ENCODE results near the gene PTPA.
"Not testable (repeated sequence)": the region's sequence is repeated elsewhere in the genome, so short reads cannot be mapped to it uniquely, and the experiment has no call there.

PTPA gene

GRCh38 chr9:129109952-129110739 lies 1.1 kb upstream of the PTPA start:
- no peak for DNase-seq

DNA sequence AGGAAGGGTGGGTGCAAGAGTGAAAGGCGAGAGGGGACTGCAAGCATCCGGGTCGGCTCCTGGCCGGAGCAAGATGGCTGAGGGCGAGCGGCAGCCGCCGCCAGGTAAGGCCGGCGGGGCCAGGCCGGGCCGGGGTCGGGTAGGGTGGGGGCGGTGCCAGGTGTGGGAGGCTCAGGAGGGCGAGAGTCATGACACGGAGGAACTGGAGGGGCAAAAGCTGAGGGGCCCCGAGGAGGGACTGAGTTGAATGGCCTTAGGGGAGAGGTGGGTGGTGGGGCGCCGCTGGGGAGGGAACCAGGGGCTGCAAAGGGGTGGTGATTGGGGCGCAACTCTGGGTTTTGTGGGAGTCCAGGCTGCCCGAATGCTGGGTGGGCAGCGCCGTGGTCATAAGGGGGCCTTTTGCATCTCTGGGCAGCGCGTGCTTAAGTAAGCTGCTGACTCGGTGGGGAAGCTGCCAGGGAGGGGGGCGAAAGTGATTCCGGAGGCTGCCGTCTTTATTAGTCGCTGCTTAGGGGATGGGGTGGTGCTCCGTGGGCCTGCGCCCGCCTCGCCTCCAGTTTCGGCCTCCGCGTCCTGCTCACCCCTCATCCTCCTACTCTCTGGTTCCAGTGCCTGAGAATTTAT lies 425 bp downstream of the PTPA start:
- DNase-seq: no peak

DNA sequence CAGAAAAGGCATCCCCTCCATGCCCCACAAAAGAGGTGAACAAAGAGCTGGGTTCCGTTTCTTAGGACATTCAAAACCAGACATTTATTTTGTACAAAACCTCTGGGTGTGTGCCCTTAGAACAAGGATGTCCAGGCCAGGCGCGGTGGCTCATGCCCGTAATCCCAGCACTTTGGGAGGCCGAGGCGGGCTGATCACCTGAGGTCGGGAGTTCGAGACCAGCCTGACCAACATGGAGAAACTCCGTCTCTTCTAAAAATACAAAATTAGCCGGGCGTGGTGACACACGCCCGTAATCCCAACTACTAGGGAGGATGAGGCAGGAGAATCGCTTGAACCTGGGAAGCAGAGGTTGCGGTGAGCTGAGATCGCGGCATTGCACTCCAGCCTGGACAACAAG lies 1.3 kb downstream of the PTPA start:
- not testable (repeated sequence) for DNase-seq

DNA sequence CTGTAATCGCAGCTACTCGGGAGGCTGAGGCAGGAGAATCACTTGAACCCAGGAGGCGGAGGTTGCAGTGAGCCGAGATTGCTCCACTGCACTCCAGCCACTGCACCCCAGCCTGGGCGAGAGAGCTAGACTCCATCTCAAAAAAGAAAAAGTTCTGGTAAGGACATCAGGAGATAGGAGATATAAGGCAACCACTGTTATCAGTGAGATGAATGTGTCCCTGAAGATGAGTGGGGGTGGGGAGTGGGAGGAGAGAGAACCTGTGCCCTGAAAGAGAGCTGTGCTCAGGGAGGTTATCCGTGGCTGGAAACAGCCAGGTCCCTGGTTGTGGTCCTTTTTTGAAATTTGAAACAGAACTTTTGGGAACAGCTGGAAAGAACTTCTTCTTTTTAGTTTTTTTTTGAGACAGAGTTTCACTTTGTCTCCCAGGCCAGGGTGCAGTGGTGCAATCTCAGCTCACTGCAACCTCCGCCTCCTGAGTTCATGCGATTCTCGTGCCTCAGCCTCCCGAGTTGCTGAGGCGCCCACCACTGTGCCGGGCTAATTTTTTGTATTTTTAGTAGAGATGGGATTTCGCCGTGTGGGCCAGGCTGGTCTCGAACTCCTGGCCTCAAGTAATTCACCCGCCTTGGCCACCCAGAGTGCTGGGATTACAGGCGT lies 2.6 kb downstream of the PTPA start:
- DNase-seq: no peak

- no peak for DNase-seq
Measured at GRCh38 chr9:129118799-129119198, 7.6 kb downstream of the PTPA start.

- DNase-seq: no peak
Measured at GRCh38 chr9:129121483-129121882, 10.3 kb downstream of the PTPA start.

DNA sequence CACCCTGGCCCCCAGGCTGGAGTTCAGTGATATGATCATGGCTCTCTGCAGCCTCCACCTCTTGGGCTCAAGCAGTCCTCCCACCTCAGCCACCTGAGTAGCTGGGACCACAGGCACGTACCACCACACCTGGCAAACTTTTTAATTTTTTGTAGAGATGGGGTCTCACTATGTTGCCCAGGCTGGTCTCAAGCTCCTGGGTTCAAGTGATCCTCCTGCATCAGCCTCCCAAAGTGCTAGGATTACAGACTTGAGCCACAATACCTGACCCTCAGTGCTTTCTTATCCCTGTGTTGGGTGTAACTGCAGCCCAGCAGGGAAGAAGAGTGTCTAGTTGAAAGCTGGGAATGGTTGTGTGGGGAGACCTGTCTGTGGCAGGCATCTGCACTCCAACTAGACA lies 10.9 kb downstream of the PTPA start:
- no peak for DNase-seq

- not testable (repeated sequence) for DNase-seq
Measured at GRCh38 chr9:129122976-129123375, 11.8 kb downstream of the PTPA start.

GRCh38 chr9:129124506-129125069 lies 13.4 kb downstream of the PTPA start:
- DNase-seq: no peak

DNA sequence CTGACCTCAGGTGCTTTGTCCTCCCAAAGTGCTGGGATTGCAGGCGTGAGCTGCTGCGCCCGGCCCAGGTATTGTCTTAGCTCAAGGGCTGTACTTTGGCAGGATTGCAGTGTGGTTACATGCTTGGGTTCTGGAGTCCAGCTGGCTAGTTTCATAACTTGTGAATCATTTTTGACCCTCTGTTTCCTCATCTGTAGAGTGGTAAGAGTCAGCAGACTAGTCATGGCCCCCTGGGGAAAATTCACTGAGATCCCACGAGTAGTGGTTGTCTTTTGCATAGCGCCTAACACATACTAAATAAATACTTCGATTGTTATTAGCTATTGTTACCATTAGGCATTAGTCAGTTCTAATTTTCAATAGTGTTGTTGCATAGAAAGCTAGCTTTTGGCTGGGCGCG lies 14.3 kb downstream of the PTPA start:
- DNase-seq: no peak

GRCh38 chr9:129126749-129127618 lies 15.8 kb downstream of the PTPA start:
- DNase-seq: no peak

- no peak for DNase-seq
Measured at GRCh38 chr9:129128689-129129088, 17.5 kb downstream of the PTPA start.

- DNase-seq: not testable (repeated sequence)
Measured at GRCh38 chr9:129130271-129130670, 19.1 kb downstream of the PTPA start.

DNA sequence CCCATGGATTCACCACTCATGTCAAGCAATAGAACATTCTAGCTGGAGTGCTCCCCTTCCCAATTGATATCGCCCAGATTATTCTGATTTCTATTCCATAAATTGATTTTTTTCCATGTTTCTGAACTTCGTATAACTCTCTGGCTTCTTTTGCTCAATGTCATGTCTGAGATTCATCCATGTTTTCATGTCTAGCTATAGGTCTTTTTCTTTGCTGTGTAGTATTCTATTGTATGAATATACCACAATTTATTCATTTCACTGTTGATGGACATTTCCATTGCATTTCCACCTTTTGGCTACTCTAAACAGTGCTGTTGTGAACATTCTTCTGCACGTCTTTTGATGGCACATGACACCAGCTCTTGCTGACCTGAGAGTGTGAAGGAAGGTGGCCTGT lies 19.6 kb downstream of the PTPA start:
- DNase-seq: no peak

DNA sequence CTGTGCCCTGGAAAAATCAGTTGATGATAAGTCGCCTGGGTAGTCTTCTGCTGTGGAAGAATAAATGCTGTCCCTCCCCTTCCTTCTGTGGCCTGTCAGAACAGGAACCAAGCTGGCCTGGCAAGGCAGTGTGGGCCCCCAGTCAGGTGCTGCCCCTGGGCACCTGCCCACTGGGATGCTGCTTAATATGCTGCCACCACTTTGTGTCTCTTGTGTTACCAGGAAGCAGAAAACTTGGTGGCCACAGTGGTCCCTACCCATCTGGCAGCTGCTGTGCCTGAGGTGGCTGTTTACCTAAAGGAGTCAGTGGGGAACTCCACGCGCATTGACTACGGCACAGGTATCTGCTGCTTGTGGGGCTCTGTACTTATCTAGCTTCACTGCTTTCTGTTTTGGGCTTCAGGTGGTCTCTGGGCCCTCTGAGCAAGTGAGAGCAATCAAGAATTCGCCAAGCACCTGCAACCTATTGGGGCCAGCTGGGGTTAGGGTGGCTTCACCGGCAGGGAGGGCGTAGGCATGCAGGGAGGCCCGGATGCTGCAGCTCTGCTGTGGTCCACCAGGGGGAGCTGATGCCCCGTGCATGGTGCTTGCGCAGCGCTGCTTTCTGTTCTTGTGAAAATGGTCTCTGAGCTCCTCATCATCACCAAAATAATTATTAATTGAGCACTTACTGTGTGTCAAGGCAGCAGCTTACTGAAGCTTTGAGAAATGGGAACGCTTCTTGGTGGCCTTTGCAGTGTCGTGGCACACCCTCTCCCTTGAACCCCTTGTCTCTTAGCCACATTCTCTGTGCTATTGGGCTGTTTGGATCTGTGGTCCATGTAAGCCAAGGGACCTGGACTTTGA lies 20.3 kb downstream of the PTPA start:
- DNase-seq: no peak

DNA sequence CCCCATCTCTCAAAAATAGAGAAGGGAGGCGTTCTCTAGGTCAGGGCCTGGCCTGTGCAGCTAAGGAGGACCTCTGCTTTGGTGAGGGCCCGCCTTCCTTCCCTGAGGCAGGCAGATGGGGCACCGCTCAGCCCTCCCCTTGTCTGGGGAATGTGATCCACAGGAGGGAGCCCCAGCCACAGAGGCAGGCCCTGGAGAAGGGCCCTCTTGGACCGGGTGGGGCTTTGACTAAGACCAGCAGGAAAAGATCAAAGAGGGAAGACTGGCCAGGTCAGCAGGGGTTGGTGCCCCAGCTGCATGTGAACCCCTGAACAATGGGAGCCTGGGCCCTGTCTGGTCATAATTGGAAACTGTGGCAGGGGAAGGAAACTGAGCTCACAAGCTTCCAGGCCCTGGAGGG lies 21.9 kb downstream of the PTPA start:
- DNase-seq: no peak

GRCh38 chr9:129135476-129135875 lies 24.3 kb downstream of the PTPA start:
- DNase-seq: no peak

DNA sequence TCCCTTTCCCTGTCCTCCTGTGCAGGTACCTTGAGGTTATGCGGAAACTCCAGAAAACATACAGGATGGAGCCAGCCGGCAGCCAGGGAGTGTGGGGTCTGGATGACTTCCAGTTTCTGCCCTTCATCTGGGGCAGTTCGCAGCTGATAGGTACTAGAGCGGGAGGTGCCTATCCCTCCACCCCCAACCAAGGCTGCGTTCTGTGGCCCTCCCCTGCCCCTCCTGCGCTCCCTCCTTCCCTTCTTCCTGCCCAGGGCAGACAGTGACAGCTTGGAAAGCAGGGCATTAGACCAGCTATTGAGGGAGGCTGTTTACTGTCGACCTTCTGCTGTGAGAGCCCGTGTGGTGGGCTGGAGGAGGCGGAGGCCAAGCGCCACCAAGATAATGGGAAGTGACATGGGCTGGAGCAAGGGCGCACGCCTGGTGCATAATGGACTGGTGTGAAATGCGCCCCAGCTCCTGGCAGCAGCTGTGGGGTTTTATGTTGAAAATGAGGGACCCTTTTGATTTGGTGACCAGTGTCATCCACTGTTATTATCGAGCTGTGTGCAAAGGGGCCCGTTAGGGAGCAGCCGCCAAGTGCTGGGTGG lies 25.3 kb downstream of the PTPA start:
- DNase-seq: no peak

- no peak for DNase-seq
Measured at GRCh38 chr9:129137292-129138143, 26.3 kb downstream of the PTPA start.

- DNase-seq: no peak
Measured at GRCh38 chr9:129138144-129138462, 26.9 kb downstream of the PTPA start.
